GM23338 (cell line): ENCODE data around the gene KLF1. TPM values are rescaled to one million over a fixed set of nuclear protein-coding genes. Genes with fewer than 3 reads are reported as not detected.

Experiments used
- ATAC-seq: fragments of 200-7000 bp; cut with Tn5 transposase; 3 replicates; pipeline ENCODE4 v1.9.1; 2020
- DNase-seq: peaks from one replicate; pipeline ENCODE4 v3.0.0-alpha.2; 2015; ENCODE audit warnings: low spot score
- H2AFZ ChIP-seq: fragments of 200-600 bp; sonication (generic); 2 replicates; pipeline ENCODE4 v1.8.0; 2016; ENCODE audit warnings: antibody characterized with exemption, mild to moderate bottlenecking, moderate library complexity
- H3F3A ChIP-seq: fragments of 200-600 bp; sonication (generic); replicated peaks from 2 replicates; pipeline ENCODE4 v1.8.0; 2017; ENCODE audit warnings: antibody characterized with exemption, mixed run types, low read depth
- H3K27ac ChIP-seq: fragments of 200-600 bp; sonication (generic); 2 replicates; pipeline ENCODE4 v1.6.1; 2016; ENCODE audit warnings: low read depth
- H3K27me3 ChIP-seq: fragments of 200-600 bp; sonication (generic); 2 replicates; pipeline ENCODE4 v1.8.0; 2016; ENCODE audit warnings: mild to moderate bottlenecking, mixed run types, moderate library complexity; ENCODE audit not compliant: insufficient read depth
- H3K36me3 ChIP-seq: fragments of 200-600 bp; sonication (generic); 2 replicates; pipeline ENCODE4 v1.8.0; 2016; ENCODE audit warnings: mild to moderate bottlenecking; ENCODE audit not compliant: insufficient read depth
- H3K4me1 ChIP-seq: fragments of 200-600 bp; sonication (generic); 2 replicates; pipeline ENCODE4 v1.8.0; 2016; ENCODE audit warnings: mild to moderate bottlenecking, moderate library complexity; ENCODE audit not compliant: insufficient read depth
- H3K4me2 ChIP-seq: fragments of 200-600 bp; sonication (generic); 2 replicates; pipeline ENCODE4 v1.7.1; 2017; ENCODE audit warnings: mixed run types
- H3K4me3 ChIP-seq: fragments of 200-600 bp; sonication (generic); 2 replicates; pipeline ENCODE4 v1.6.1; 2016; ENCODE audit warnings: mixed run types
- H3K79me2 ChIP-seq: fragments of 200-600 bp; sonication (generic); replicated peaks from 2 replicates; pipeline ENCODE4 v1.8.0; 2017; ENCODE audit warnings: mild to moderate bottlenecking; ENCODE audit not compliant: insufficient read depth
- H3K9me2 ChIP-seq: fragments of 200-600 bp; sonication (generic); 2 replicates; pipeline ENCODE4 v1.8.0; 2017; ENCODE audit not compliant: insufficient read depth
- H4K20me1 ChIP-seq: fragments of 200-600 bp; sonication (generic); replicated peaks from 2 replicates; pipeline ENCODE4 v1.8.0; 2017; ENCODE audit warnings: mild to moderate bottlenecking; ENCODE audit not compliant: insufficient read depth
- H3K27ac Mint-ChIP-seq: 2 replicates; pipeline ENCODE4 v1.8.0; 2020; ENCODE audit warnings: inconsistent platforms, mild to moderate bottlenecking, moderate library complexity, mixed read lengths
- H3K27me3 Mint-ChIP-seq: 3 replicates; pipeline ENCODE4 v1.8.0; 2022; ENCODE audit warnings: low read depth, mild to moderate bottlenecking, moderate library complexity, mixed read lengths, inconsistent platforms; ENCODE audit not compliant: insufficient read depth, poor library complexity
- H3K36me3 Mint-ChIP-seq: 3 replicates; pipeline ENCODE4 v1.8.0; 2021; ENCODE audit warnings: low read depth, mild to moderate bottlenecking, inconsistent platforms, moderate library complexity, mixed read lengths
- H3K4me1 Mint-ChIP-seq: 3 replicates; pipeline ENCODE4 v1.8.0; 2020; ENCODE audit warnings: mild to moderate bottlenecking, inconsistent platforms, mixed read lengths
- H3K4me3 Mint-ChIP-seq: 3 replicates; pipeline ENCODE4 v1.8.0; 2021; ENCODE audit warnings: moderate library complexity, mild to moderate bottlenecking, inconsistent platforms, mixed read lengths
- H3K9me3 Mint-ChIP-seq: 3 replicates; pipeline ENCODE4 v1.8.0; 2020; ENCODE audit warnings: moderate library complexity, mild to moderate bottlenecking, inconsistent platforms, mixed read lengths
- CREB1 ChIP-seq: fragments of 250-450 bp; sonication (Bioruptor Pico); IDR thresholded peaks from 2 replicates; pipeline ENCODE4 v1.5.0; 2020; ENCODE audit warnings: low read depth, mild to moderate bottlenecking, moderate library complexity
- CTCF ChIP-seq, 2 experiments: fragments of 200-600 bp in 1 of 2; sonication (generic) in 1 of 2; conservative IDR thresholded peaks; 2 replicates each; pipeline versions ENCODE4 v1.5.1 to v1.6.1; 2016 to 2017; ENCODE audit warnings: antibody characterized with exemption in 2 of 2, low read depth in 2 of 2, mild to moderate bottlenecking in 2 of 2, moderate library complexity in 1 of 2
- EZH2 ChIP-seq: fragments of 200-600 bp; sonication (generic); IDR thresholded peaks from one replicate; pipeline ENCODE4 v1.8.0; 2017; ENCODE audit warnings: antibody characterized with exemption, mild to moderate bottlenecking, low read depth; ENCODE audit not compliant: unreplicated experiment
- NANOG ChIP-seq: IDR thresholded peaks from 2 replicates; pipeline ENCODE4 v1.6.1; 2016; ENCODE audit warnings: antibody characterized with exemption, borderline replicate concordance
- POLR2AphosphoS5 ChIP-seq: IDR thresholded peaks from 2 replicates; pipeline ENCODE4 v1.6.1; 2016; ENCODE audit warnings: antibody characterized with exemption, low read depth
- STAT1 ChIP-seq: IDR thresholded peaks from one replicate; pipeline ENCODE4 v1.6.1; 2016; ENCODE audit warnings: antibody characterized with exemption; ENCODE audit not compliant: unreplicated experiment
- ZNF114 ChIP-seq: fragments of 250-450 bp; sonication (Bioruptor Pico); IDR thresholded peaks from 2 replicates; pipeline ENCODE4 v1.5.0; 2020; ENCODE audit warnings: mild to moderate bottlenecking, moderate library complexity
- ZNF331 ChIP-seq: fragments of 250-450 bp; sonication (Bioruptor Pico); IDR thresholded peaks from 2 replicates; pipeline ENCODE4 v1.5.0; 2020; ENCODE audit warnings: low read depth, mild to moderate bottlenecking, moderate library complexity
- polyA plus RNA-seq: library from polyadenylated mRNA; unstranded; fragments of >200 nt; fragmentation: Nextera tagmentation; extraction: Ambion mirVana; gene quantifications from 2 replicates; pipeline ENCODE4 v1.2.1, GENCODE V29; 2016
- total RNA-seq: library from RNA; depleted of rRNA; stranded (reverse); fragments of >200 nt; shearing (Covaris generic); gene quantifications from 2 replicates; pipeline ENCODE4 v1.2.3, GENCODE V29; 2014
- TF ChIP-seq, protein P1 (sequence below): IDR thresholded peaks from one replicate; pipeline ENCODE4 v1.6.1; 2018; ENCODE audit warnings: antibody characterized with exemption; ENCODE audit not compliant: unreplicated experiment
- TF ChIP-seq, protein P2 (sequence below): fragments of 250-450 bp; sonication (Bioruptor Pico); IDR thresholded peaks from 2 replicates; pipeline ENCODE4 v1.5.0; 2020; ENCODE audit warnings: mild to moderate bottlenecking, moderate library complexity

The KLF1 gene
- total and polyA plus RNA-seq, 2 experiments from 2014 or later, result 0.74 to 1.1 TPM

GRCh38 chr19:12867120-12868099 lies 19.6 kb downstream of the KLF1 start:
- peak overlapping the region; percentile 75 for H3K4me3 Mint-ChIP-seq
- Histone ChIP-seq H3F3A (peaks cover 20% of the 10 kb centered on the region; the same call in 1 of the 2 replicates), H3K27ac (0 out of 2 replicates have a peak overlapping the region, but pooled peaks have one; percentile 63), H3K36me3 (no peaks in the 10 kb centered on the region), H3K79me2 (no peaks in the 10 kb centered on the region), H4K20me1 (no peaks in the 10 kb centered on the region; the same call in 1 of the 2 replicates), H3K4me1 (peaks cover 21% of the 10 kb centered on the region), H3K4me3 (peak overlapping the region; percentile 74), H2AFZ (peak overlapping the region; percentile 97), H3K27me3 (no peaks in the 10 kb centered on the region), H3K4me2 (peak overlapping the region; percentile 95), H3K9me2 (no peaks in the 10 kb centered on the region)
- H3K27me3 Mint-ChIP-seq, result peaks cover 6% of the 10 kb centered on the region
- peaks cover 26% of the 10 kb centered on the region for H3K36me3 Mint-ChIP-seq
- peak; percentile 94 for DNase-seq
- H3K4me1 Mint-ChIP-seq, result peaks cover 27% of the 10 kb centered on the region
- TF ChIP-seq, protein P1, sequence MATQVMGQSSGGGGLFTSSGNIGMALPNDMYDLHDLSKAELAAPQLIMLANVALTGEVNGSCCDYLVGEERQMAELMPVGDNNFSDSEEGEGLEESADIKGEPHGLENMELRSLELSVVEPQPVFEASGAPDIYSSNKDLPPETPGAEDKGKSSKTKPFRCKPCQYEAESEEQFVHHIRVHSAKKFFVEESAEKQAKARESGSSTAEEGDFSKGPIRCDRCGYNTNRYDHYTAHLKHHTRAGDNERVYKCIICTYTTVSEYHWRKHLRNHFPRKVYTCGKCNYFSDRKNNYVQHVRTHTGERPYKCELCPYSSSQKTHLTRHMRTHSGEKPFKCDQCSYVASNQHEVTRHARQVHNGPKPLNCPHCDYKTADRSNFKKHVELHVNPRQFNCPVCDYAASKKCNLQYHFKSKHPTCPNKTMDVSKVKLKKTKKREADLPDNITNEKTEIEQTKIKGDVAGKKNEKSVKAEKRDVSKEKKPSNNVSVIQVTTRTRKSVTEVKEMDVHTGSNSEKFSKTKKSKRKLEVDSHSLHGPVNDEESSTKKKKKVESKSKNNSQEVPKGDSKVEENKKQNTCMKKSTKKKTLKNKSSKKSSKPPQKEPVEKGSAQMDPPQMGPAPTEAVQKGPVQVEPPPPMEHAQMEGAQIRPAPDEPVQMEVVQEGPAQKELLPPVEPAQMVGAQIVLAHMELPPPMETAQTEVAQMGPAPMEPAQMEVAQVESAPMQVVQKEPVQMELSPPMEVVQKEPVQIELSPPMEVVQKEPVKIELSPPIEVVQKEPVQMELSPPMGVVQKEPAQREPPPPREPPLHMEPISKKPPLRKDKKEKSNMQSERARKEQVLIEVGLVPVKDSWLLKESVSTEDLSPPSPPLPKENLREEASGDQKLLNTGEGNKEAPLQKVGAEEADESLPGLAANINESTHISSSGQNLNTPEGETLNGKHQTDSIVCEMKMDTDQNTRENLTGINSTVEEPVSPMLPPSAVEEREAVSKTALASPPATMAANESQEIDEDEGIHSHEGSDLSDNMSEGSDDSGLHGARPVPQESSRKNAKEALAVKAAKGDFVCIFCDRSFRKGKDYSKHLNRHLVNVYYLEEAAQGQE, result no peak
- TF ChIP-seq ZNF331 (CRISPR knock-in tag) (no peak), CTCF (conservative IDR thresholded peaks at IDR 0.05; ENCODE audit: low read depth in 2 of 2) (peak in 1 of 2 experiments; percentile 26; a peak in 2 of 4 replicates), POLR2AphosphoS5 (peak; percentile 69), NANOG (no peak), CREB1 (no peak), STAT1 (no peak), EZH2 (no peak), ZNF114 (CRISPR knock-in tag) (no peak)
- TF ChIP-seq, protein P2, sequence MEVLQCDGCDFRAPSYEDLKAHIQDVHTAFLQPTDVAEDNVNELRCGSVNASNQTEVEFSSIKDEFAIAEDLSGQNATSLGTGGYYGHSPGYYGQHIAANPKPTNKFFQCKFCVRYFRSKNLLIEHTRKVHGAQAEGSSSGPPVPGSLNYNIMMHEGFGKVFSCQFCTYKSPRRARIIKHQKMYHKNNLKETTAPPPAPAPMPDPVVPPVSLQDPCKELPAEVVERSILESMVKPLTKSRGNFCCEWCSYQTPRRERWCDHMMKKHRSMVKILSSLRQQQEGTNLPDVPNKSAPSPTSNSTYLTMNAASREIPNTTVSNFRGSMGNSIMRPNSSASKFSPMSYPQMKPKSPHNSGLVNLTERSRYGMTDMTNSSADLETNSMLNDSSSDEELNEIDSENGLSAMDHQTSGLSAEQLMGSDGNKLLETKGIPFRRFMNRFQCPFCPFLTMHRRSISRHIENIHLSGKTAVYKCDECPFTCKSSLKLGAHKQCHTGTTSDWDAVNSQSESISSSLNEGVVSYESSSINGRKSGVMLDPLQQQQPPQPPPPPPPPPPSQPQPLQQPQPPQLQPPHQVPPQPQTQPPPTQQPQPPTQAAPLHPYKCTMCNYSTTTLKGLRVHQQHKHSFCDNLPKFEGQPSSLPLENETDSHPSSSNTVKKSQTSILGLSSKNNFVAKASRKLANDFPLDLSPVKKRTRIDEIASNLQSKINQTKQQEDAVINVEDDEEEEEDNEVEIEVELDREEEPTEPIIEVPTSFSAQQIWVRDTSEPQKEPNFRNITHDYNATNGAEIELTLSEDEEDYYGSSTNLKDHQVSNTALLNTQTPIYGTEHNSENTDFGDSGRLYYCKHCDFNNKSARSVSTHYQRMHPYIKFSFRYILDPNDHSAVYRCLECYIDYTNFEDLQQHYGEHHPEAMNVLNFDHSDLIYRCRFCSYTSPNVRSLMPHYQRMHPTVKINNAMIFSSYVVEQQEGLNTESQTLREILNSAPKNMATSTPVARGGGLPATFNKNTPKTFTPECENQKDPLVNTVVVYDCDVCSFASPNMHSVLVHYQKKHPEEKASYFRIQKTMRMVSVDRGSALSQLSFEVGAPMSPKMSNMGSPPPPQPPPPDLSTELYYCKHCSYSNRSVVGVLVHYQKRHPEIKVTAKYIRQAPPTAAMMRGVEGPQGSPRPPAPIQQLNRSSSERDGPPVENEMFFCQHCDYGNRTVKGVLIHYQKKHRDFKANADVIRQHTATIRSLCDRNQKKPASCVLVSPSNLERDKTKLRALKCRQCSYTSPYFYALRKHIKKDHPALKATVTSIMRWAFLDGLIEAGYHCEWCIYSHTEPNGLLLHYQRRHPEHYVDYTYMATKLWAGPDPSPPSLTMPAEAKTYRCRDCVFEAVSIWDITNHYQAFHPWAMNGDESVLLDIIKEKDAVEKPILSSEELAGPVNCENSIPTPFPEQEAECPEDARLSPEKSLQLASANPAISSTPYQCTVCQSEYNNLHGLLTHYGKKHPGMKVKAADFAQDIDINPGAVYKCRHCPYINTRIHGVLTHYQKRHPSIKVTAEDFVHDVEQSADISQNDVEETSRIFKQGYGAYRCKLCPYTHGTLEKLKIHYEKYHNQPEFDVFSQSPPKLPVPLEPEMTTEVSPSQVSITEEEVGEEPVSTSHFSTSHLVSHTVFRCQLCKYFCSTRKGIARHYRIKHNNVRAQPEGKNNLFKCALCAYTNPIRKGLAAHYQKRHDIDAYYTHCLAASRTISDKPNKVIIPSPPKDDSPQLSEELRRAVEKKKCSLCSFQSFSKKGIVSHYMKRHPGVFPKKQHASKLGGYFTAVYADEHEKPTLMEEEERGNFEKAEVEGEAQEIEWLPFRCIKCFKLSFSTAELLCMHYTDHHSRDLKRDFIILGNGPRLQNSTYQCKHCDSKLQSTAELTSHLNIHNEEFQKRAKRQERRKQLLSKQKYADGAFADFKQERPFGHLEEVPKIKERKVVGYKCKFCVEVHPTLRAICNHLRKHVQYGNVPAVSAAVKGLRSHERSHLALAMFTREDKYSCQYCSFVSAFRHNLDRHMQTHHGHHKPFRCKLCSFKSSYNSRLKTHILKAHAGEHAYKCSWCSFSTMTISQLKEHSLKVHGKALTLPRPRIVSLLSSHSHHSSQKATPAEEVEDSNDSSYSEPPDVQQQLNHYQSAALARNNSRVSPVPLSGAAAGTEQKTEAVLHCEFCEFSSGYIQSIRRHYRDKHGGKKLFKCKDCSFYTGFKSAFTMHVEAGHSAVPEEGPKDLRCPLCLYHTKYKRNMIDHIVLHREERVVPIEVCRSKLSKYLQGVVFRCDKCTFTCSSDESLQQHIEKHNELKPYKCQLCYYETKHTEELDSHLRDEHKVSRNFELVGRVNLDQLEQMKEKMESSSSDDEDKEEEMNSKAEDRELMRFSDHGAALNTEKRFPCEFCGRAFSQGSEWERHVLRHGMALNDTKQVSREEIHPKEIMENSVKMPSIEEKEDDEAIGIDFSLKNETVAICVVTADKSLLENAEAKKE (CRISPR knock-in tag), result no peak
- H3K9me3 Mint-ChIP-seq, result peaks cover 7% of the 10 kb centered on the region
- H3K27ac Mint-ChIP-seq, result peak overlapping the region; percentile 89
- peak; percentile 74 for ATAC-seq
